HEK293T (cell line): ENCODE data around the gene PLPP7.

ENCODE experiments used
- CTCF ChIA-PET: fragments of 350-600 bp; formaldehyde crosslinking; extraction: SDS; loops from one replicate; lab custom pipeline; 2021; ENCODE audit warnings: antibody characterized with exemption, inconsistent platforms; lab: Yijun Ruan, JAX
- POLR2A ChIA-PET: fragments of 350-600 bp; formaldehyde crosslinking; extraction: SDS; loops from one replicate; lab custom pipeline; 2020; ENCODE audit warnings: antibody characterized with exemption, inconsistent platforms; lab: Yijun Ruan, JAX
- DNase-seq: peaks from one replicate; pipeline ENCODE4 v3.0.0; 2012; ENCODE audit warnings: mixed read lengths; ENCODE audit errors: extremely low spot score
- ARNT ChIP-seq: fragments of 450-650 bp; IDR thresholded peaks from 2 replicates; pipeline ENCODE4 v1.6.1; 2017; ENCODE audit warnings: mild to moderate bottlenecking
- BHLHE40 ChIP-seq: fragments of 450-650 bp; IDR thresholded peaks from 2 replicates; pipeline ENCODE4 v1.6.1; 2016; ENCODE audit warnings: mild to moderate bottlenecking, moderate library complexity, borderline replicate concordance
- CTBP1 ChIP-seq: fragments of 450-650 bp; IDR thresholded peaks from 2 replicates; pipeline ENCODE4 v1.6.1; 2016; ENCODE audit warnings: borderline replicate concordance
- ELF4 ChIP-seq: fragments of 450-650 bp; IDR thresholded peaks from 2 replicates; pipeline ENCODE4 v1.6.1; 2017; ENCODE audit warnings: antibody characterized with exemption
- FOXA1 ChIP-seq: fragments of 450-650 bp; IDR thresholded peaks from 2 replicates; pipeline ENCODE4 v1.6.1; 2016; ENCODE audit warnings: mild to moderate bottlenecking
- FOXK2 ChIP-seq: fragments of 450-650 bp; IDR thresholded peaks from 2 replicates; pipeline ENCODE4 v1.6.1; 2016; ENCODE audit warnings: mild to moderate bottlenecking
- FOXM1 ChIP-seq: fragments of 450-650 bp; IDR thresholded peaks from 2 replicates; pipeline ENCODE4 v1.6.1; 2017; ENCODE audit warnings: mild to moderate bottlenecking, borderline replicate concordance
- HDGF ChIP-seq: fragments of 450-650 bp; IDR thresholded peaks from 2 replicates; pipeline ENCODE4 v1.6.1; 2017; ENCODE audit warnings: antibody characterized with exemption, borderline replicate concordance
- L3MBTL2 ChIP-seq: fragments of 450-650 bp; conservative IDR thresholded peaks from 2 replicates; pipeline ENCODE4 v1.6.1; 2016; ENCODE audit warnings: mild to moderate bottlenecking
- LEF1 ChIP-seq: fragments of 450-650 bp; IDR thresholded peaks from 2 replicates; pipeline ENCODE4 v1.6.1; 2017; ENCODE audit warnings: mild to moderate bottlenecking, borderline replicate concordance
- NFRKB ChIP-seq: fragments of 450-650 bp; IDR thresholded peaks from 2 replicates; pipeline ENCODE4 v1.6.1; 2016; ENCODE audit warnings: mild to moderate bottlenecking, moderate library complexity
- SP1 ChIP-seq: fragments of 450-650 bp; IDR thresholded peaks from 2 replicates; pipeline ENCODE4 v1.6.1; 2017
- SUZ12 ChIP-seq: fragments of 450-650 bp; IDR thresholded peaks from 2 replicates; pipeline ENCODE4 v1.6.1; 2016; ENCODE audit warnings: mild to moderate bottlenecking
- TARDBP ChIP-seq: fragments of 450-650 bp; IDR thresholded peaks from 2 replicates; pipeline ENCODE4 v1.6.1; 2016
- ZNF384 ChIP-seq: fragments of 450-650 bp; IDR thresholded peaks from 2 replicates; pipeline ENCODE4 v1.6.1; 2016
- TF ChIP-seq, protein P1 (sequence below): fragments of 450-650 bp; IDR thresholded peaks from 2 replicates; pipeline ENCODE4 v1.6.1; 2016

The PLPP7 gene

DNA sequence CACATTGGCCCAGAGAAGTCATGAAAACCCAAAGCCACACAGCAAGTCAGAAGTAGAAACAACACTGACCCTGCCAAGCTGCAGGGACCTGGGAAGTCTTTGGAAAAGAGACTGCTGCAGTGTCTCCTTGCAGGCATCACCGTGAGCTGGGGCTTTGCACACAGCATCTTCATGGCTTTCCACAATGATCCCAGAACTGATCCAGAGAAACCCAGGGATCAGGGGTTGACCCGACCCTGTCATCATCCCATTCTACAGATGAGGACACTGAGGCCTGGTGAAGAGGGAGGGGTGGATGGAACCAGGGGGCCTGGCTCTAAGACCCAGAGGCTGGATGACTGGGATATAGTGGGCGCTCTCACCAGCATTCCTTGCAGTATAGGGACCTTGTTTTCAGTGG lies 8.9 kb upstream of the PLPP7 start:
- POLR2A ChIA-PET: interaction anchor here (1.6 kb wide), 1 partner anchor 13 kb away, joined by 3 read pairs; no protein-coding TSS in a partner anchor
- TF ChIP-seq LEF1 (no peak), NFRKB (no peak), SUZ12 (no peak), L3MBTL2 (no peak), BHLHE40 (no peak)
- no peak for DNase-seq
- CTCF ChIA-PET: interaction anchor here (0.6 kb wide), 1 partner anchor 54 kb away, joined by 3 read pairs; no protein-coding TSS in a partner anchor

DNA sequence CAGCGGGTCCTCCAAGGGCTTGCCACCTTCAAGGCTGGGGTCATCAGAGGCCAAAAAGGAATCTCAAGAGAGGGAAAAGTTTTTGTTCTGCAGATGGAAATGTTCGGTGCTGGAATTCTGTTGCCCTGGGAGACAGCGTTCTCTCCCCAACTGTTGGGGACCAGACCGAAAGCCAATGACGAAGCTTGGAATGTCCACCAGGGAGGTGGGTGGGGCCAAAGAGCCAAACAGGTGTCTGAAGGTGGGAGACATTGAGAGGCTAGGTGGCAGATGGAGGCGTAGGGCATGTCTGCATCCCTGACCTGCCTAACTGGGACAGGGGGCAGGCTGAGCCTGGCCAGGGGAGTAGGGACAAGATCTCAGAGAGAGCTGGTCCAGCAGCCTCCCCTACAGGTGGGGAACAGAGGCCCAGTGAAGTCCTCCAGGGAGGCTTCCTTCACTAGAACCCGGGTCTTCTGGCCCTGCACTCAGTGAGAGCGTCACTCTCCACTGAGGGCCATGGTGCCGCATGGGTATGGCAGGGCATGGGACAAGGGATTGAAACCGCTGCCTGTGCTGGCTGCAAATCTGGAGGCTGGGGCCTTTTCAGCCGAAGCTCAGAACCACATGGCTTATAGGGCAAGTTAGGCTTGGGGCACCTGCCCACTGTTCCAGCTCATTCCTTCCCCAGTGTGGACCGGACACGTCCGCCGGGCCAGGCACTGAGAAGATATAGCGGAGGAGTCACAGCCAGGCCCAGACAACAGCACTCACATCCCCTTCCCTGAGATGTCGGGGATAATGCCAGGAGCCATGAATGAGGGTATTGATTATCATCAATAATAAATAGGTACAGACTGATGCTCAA lies 8.2 kb upstream of the PLPP7 start:
- ChIA-PET CTCF (no interaction called here), POLR2A (no interaction called here)
- no peak for DNase-seq
- TF ChIP-seq NFRKB (no peak), ZNF384 (no peak), ELF4 (no peak), ARNT (no peak), FOXA1 (no peak), HDGF (no peak), LEF1 (no peak), SUZ12 (no peak), L3MBTL2 (no peak)
- TF ChIP-seq, protein P1, sequence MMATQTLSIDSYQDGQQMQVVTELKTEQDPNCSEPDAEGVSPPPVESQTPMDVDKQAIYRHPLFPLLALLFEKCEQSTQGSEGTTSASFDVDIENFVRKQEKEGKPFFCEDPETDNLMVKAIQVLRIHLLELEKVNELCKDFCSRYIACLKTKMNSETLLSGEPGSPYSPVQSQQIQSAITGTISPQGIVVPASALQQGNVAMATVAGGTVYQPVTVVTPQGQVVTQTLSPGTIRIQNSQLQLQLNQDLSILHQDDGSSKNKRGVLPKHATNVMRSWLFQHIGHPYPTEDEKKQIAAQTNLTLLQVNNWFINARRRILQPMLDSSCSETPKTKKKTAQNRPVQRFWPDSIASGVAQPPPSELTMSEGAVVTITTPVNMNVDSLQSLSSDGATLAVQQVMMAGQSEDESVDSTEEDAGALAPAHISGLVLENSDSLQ: no peak

DNA sequence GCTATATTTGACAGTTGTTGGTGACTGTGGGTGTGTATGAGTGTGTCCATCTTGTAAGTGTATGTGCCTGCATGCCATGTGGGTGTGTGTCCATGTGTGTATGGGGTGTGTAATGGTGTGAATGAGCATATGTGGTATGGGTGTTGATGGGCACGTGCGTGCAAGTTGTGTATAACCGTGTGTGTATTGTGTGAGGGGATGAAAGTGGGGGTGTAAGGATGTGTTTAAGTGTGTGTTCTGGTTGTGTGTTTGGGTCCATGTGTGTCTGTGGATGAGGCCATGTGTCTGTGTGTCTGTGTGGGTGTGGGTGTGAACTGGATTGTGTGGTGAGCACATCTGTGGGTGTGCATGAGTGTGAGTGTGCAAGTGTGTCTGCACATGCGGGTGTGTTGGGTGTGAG lies 7.3 kb upstream of the PLPP7 start:
- DNase-seq: no peak
- no peak for TF ChIP-seq TARDBP
- no peak for TF ChIP-seq LEF1
- no peak for TF ChIP-seq FOXM1
- no peak for TF ChIP-seq ZNF384
- TF ChIP-seq L3MBTL2: no peak
- no peak for TF ChIP-seq HDGF
- no peak for TF ChIP-seq ARNT
- TF ChIP-seq, protein P1: no peak
- no peak for TF ChIP-seq FOXA1
- TF ChIP-seq SUZ12: no peak
- no peak for TF ChIP-seq ELF4
- no peak for TF ChIP-seq CTBP1
- TF ChIP-seq FOXK2: no peak
- TF ChIP-seq NFRKB: no peak
- TF ChIP-seq SP1: no peak
- no peak for TF ChIP-seq BHLHE40
- ChIA-PET CTCF (no interaction called here), POLR2A (no interaction called here)

DNA sequence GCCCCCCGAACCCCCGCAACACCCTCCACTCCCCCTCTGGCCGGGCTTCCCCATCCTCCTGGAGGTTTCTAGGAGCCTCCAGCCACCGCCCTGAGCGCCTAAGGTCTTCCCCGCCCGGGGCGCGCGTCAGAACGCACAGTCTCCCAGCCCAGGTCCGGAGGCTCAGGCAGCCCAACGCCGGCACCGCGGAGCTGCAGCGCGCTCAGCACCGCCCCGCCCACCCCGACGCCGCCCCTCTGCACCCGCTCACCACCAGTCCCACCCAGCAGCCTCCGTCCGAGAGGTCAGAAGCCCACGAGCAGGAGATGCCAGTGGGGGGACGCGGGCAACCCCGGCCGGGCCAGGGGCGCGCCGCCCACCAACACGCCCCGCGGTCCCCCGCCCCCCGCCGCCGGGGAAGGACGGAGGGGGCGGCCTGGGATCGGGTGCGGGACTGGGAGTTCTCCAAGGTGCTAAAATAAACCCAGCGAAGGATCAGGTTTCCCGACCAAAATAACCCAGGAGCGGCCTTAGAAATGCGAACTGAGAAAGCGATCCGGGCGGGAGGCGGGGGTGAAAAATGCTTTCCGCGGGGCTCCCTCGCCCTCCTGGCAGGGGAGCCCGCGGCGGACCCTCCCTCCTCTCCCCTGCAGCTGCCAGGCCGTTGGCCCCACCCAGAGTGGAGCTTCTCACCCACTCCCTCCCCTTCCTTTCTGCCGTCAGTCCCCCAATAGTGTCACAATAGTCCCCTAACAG lies 6.7 kb upstream of the PLPP7 start:
- no peak for TF ChIP-seq CTBP1
- TF ChIP-seq L3MBTL2: no peak
- no peak for TF ChIP-seq NFRKB
- no peak for TF ChIP-seq FOXA1
- TF ChIP-seq ZNF384: no peak
- peak; percentile 48 for DNase-seq
- ChIA-PET CTCF (no interaction called here), POLR2A (no interaction called here)

DNA sequence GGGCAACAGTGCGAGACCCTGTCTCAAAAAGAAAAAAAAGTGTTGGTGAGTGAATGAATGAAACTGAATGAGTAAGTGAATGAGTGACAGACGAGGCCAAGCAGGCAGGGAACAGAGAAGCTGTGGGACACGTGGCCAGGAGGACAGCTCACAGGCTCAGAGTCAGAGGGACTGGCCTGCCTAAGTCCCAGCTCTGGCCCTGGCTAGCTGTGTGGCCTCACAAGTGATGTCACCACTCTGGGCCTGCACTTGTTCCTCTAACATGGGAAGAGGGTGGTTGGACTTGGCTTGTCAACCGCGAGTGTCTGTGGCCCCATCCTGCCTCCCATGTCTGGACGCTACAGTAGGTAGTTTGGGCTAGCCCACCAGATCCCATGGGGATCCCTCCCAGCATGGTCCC lies 4.7 kb upstream of the PLPP7 start:
- CTCF ChIA-PET: no interaction called here
- no peak for DNase-seq
- POLR2A ChIA-PET: no interaction called here
- TF ChIP-seq, protein P1: no peak
- TF ChIP-seq SUZ12: no peak
- no peak for TF ChIP-seq FOXM1
- TF ChIP-seq ZNF384: no peak
- no peak for TF ChIP-seq BHLHE40
- TF ChIP-seq SP1: no peak
- TF ChIP-seq FOXA1: no peak
- TF ChIP-seq ARNT: no peak
- TF ChIP-seq HDGF: no peak
- TF ChIP-seq LEF1: no peak

DNA sequence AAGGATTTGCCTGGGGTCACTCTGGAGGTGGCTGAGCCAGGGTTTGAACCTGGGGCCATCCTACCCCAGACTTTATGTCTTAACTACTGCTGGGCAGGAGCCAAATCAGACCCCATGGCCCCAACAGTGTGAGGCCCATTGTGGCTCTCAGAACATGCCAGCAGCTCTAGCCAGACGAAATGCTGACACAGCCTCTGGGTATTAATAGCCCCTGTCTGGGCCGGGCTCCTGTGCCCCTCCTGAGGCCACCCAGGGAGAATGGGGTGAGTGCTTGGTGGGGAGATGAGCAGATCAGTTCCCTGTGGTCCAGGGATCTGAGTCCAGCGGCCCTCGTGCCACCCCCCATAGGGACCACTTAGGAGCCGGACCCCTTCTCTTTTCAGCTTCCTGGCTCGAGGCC lies 2.2 kb upstream of the PLPP7 start:
- TF ChIP-seq FOXK2: no peak
- no peak for TF ChIP-seq L3MBTL2
- TF ChIP-seq ARNT: no peak
- TF ChIP-seq BHLHE40: no peak
- TF ChIP-seq, protein P1: no peak
- no peak for TF ChIP-seq SUZ12
- no peak for TF ChIP-seq SP1
- TF ChIP-seq FOXA1: no peak
- TF ChIP-seq CTBP1: no peak
- TF ChIP-seq HDGF: no peak
- no peak for DNase-seq
- ChIA-PET CTCF (no interaction called here), POLR2A (interaction anchor here (1.3 kb wide), 1 partner anchor 8 kb away, joined by 3 read pairs; no protein-coding TSS in a partner anchor)
